Measurements from ENCODE around the gene LEFTY2.
"Not testable (repeated sequence)": the region's sequence is repeated elsewhere in the genome, so short reads cannot be mapped to it uniquely, and the experiment has no call there.

LEFTY2 gene

GRCh38 chr1:225888289-225888897 lies 52.6 kb downstream of the LEFTY2 start:
- peaks cover 9% of the 10 kb centered on the region; the same call in 1 of the 2 replicates for H3K27me3 ChIP-seq (ENCODE audit: control insufficient read depth, insufficient read depth, low read length)
- peaks cover 42% of the 10 kb centered on the region for H3K4me1 ChIP-seq (ENCODE audit: control insufficient read depth, insufficient read depth, low read length)
- H3K36me3 ChIP-seq (ENCODE audit: control insufficient read depth, insufficient read depth, low read length): peaks cover 10% of the 10 kb centered on the region
- H3K9me3 ChIP-seq (ENCODE audit: control insufficient read depth, insufficient read depth, low read depth, low read length): no peaks in the 10 kb centered on the region
- H3K9ac ChIP-seq (ENCODE audit: low read length): peak overlapping the region; percentile 98
- H3K4me3 ChIP-seq (ENCODE audit: low read depth, low read length): peak overlapping the region; percentile 69
- H3K27ac ChIP-seq (ENCODE audit: low read depth, low read length): peak overlapping the region; percentile 69; the same call in 1 of the 2 replicates

- H3K9ac ChIP-seq (ENCODE audit: low read length): peak overlapping the region; percentile 98
- peak overlapping the region; percentile 69; the same call in 1 of the 2 replicates for H3K27ac ChIP-seq (ENCODE audit: low read depth, low read length)
- not testable (repeated sequence) for H3K9me3 ChIP-seq (ENCODE audit: control insufficient read depth, insufficient read depth, low read depth, low read length); H3K36me3 ChIP-seq (ENCODE audit: control insufficient read depth, insufficient read depth, low read length); H3K27me3 ChIP-seq (ENCODE audit: control insufficient read depth, insufficient read depth, low read length)
- H3K4me3 ChIP-seq (ENCODE audit: low read depth, low read length): peak overlapping the region; percentile 69
- H3K4me1 ChIP-seq (ENCODE audit: control insufficient read depth, insufficient read depth, low read length): peaks cover 42% of the 10 kb centered on the region
These were observed 53.3 kb downstream of the LEFTY2 start for GRCh38 chr1:225887554-225888288.

- peak overlapping the region; percentile 32; the same call in 1 of the 2 replicates for H3K4me3 ChIP-seq (ENCODE audit: low read depth, low read length)
- no peak overlapping the region for H3K27ac ChIP-seq (ENCODE audit: low read depth, low read length)
These were observed 54.0 kb downstream of the LEFTY2 start for GRCh38 chr1:225887030-225887314.

More at GRCh38 chr1:225887030-225887314, 54.0 kb downstream of the LEFTY2 start:
- Histone ChIP-seq H3K27me3 (ENCODE audit: control insufficient read depth, insufficient read depth, low read length) (peaks cover 9% of the 10 kb centered on the region; the same call in 1 of the 2 replicates), H3K9ac (ENCODE audit: low read length) (peak overlapping the region; percentile 42), H3K36me3 (ENCODE audit: control insufficient read depth, insufficient read depth, low read length) (peaks cover 10% of the 10 kb centered on the region), H3K4me1 (ENCODE audit: control insufficient read depth, insufficient read depth, low read length) (peaks cover 42% of the 10 kb centered on the region), H3K9me3 (ENCODE audit: control insufficient read depth, insufficient read depth, low read depth, low read length) (no peaks in the 10 kb centered on the region)
